HT-29 (cell line): ENCODE data around the gene ZNF446. TPM values are rescaled to one million over a fixed set of nuclear protein-coding genes. Genes with fewer than 3 reads are reported as not detected.
"Not testable (repeated sequence)": the region's sequence is repeated elsewhere in the genome, so short reads cannot be mapped to it uniquely, and the experiment has no call there.

Source experiments
- DNase-seq: peaks from one replicate; pipeline ENCODE4 v3.0.0-alpha.2; 2015; ENCODE audit warnings: low spot score
- total RNA-seq: library from RNA; depleted of rRNA; stranded (reverse); fragments of >200 nt; shearing (Covaris generic); gene quantifications from 2 replicates; pipeline ENCODE4 v1.2.3, GENCODE V29; 2014

The ZNF446 gene
- total RNA-seq, 1 experiment from 2014 or later = 19.2 TPM

GRCh38 chr19:58469241-58470013 lies 6.7 kb upstream of the ZNF446 start:
- no peak for DNase-seq

- DNase-seq = not testable (repeated sequence)
These were observed 5.2 kb upstream of the ZNF446 start for GRCh38 chr19:58470837-58471543.

- no peak for DNase-seq
These were observed 4.4 kb upstream of the ZNF446 start for GRCh38 chr19:58471736-58472135.

GRCh38 chr19:58473775-58474174 lies 2.4 kb upstream of the ZNF446 start:
- no peak for DNase-seq

- DNase-seq = no peak
These were observed 1.7 kb upstream of the ZNF446 start for GRCh38 chr19:58474291-58474996.

- DNase-seq = no peak
These were observed 997 bp upstream of the ZNF446 start for GRCh38 chr19:58474997-58475713.

GRCh38 chr19:58476498-58477015 lies 405 bp downstream of the ZNF446 start:
- peak; percentile 42 for DNase-seq

- DNase-seq = no peak
These were observed 978 bp downstream of the ZNF446 start for GRCh38 chr19:58477130-58477529.

- DNase-seq = no peak
These were observed 1.7 kb downstream of the ZNF446 start for GRCh38 chr19:58477871-58478270.

- DNase-seq = peak; percentile 28
These were observed 3.2 kb downstream of the ZNF446 start for GRCh38 chr19:58479303-58479702.

- no peak for DNase-seq
These were observed 3.8 kb downstream of the ZNF446 start for GRCh38 chr19:58479736-58480480.

GRCh38 chr19:58480481-58480830 lies 4.3 kb downstream of the ZNF446 start:
- no peak for DNase-seq

- no peak for DNase-seq
These were observed 4.7 kb downstream of the ZNF446 start for GRCh38 chr19:58480831-58481230.

GRCh38 chr19:58482372-58482771 lies 6.2 kb downstream of the ZNF446 start:
- DNase-seq = no peak

GRCh38 chr19:58483776-58484175 lies 7.6 kb downstream of the ZNF446 start:
- no peak for DNase-seq

- DNase-seq = not testable (repeated sequence)
These were observed 8.2 kb downstream of the ZNF446 start for GRCh38 chr19:58484349-58484748.

GRCh38 chr19:58491393-58491792 lies 15.2 kb downstream of the ZNF446 start:
- DNase-seq = no peak

- no peak for DNase-seq
These were observed 16.1 kb downstream of the ZNF446 start for GRCh38 chr19:58492265-58492664.

GRCh38 chr19:58497634-58498170 lies 21.6 kb downstream of the ZNF446 start:
- DNase-seq = no peak

GRCh38 chr19:58498316-58499020 lies 22.3 kb downstream of the ZNF446 start:
- no peak for DNase-seq
